ENCODE results near the gene C15orf61.
A peak's percentile ranks its signal among the peaks of the same experiment; 100 is the strongest.

Gene C15orf61

DNA sequence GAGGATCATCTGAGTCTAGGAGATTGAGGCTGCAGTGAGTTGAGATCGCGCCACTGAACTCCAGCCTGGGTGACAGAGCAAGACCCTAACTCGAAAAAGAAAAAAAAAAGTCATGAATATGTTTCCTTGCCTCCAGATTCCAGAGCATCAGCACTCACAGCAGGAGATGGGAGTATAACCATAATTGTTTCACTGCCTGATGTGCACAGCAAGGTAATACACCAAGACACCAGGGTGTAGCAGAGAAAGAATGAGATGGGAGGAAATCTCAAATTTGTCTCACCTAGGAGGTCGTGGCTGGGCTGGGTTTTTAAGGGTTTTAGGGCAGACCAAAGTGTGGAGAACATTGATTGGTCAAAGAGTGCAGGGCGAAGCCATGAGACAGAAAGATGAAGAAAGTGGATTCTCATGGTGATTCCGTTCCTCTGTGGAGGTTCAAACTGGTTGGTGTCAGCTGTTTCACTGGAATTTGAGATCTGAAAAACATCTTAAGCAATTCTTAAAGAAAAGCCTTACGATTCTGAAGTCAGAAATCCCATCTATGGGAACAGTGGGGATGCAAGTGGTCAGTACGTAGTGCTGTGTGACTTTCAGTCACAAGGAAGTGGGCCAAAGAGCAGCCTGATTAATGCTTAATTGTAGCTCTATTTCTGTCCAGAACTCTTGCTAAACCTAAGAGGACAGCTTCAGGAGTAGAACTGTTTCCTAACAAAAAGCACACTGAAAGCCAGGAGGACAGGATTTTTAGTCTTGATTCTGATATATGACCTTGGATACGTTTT, 7.8 kb upstream of the C15orf61 start:
- Histone ChIP-seq H3K4me1 (ENCODE audit: control insufficient read depth in 2 of 2, insufficient read depth in 2 of 2, low read length in 2 of 2) (no peaks in the 10 kb centered on the region), H3K27me3 (ENCODE audit: control insufficient read depth in 2 of 2, insufficient read depth in 2 of 2, low read length in 2 of 2) (no peaks in the 10 kb centered on the region), H3K36me3 (ENCODE audit: control insufficient read depth in 2 of 2, insufficient read depth in 2 of 2, low read length in 2 of 2) (peaks cover 6 to 8% of the 10 kb centered on the region in 2 donors), H3K27ac (ENCODE audit: low read depth in 2 of 2, low read length in 2 of 2) (no peak overlapping the region), H3K4me3 (ENCODE audit: low read length in 2 of 2) (no peak overlapping the region), H3K9ac (ENCODE audit: low read depth in 1 of 2, low read length in 2 of 2) (no peak overlapping the region), H3K9me3 (ENCODE audit: control insufficient read depth in 2 of 2, low read length in 2 of 2) (no peaks in the 10 kb centered on the region)

DNA sequence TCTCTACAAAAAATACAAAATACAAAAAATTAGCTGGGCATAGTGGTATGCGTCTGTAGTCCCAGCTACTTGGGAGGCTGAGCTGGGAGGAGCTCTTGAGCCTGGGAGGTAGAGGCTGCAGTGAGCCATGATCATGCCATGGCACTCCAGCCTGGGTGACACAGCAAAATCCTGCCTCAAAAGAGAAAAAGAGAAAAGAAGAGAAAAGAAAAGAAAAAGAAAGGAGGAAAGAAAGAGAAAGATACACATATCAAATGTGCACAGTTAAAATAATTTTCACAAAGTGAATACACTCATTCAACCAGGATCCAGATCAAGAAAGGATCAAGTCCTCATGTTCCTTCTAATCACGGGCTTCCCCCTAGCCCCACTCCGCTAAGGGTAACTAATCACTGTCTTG, 5.8 kb upstream of the C15orf61 start:
- Histone ChIP-seq H3K9ac (ENCODE audit: low read depth in 1 of 2, low read length in 2 of 2) (no peak overlapping the region), H3K4me1 (ENCODE audit: control insufficient read depth in 2 of 2, insufficient read depth in 2 of 2, low read length in 2 of 2) (no peaks in the 10 kb centered on the region), H3K9me3 (ENCODE audit: control insufficient read depth in 2 of 2, low read length in 2 of 2) (no peaks in the 10 kb centered on the region), H3K27ac (ENCODE audit: low read depth in 2 of 2, low read length in 2 of 2) (no peak overlapping the region), H3K27me3 (ENCODE audit: control insufficient read depth in 2 of 2, insufficient read depth in 2 of 2, low read length in 2 of 2) (no peaks in the 10 kb centered on the region), H3K36me3 (ENCODE audit: control insufficient read depth in 2 of 2, insufficient read depth in 2 of 2, low read length in 2 of 2) (peaks cover 6 to 8% of the 10 kb centered on the region in 2 donors), H3K4me3 (ENCODE audit: low read length in 2 of 2) (no peak overlapping the region)

DNA sequence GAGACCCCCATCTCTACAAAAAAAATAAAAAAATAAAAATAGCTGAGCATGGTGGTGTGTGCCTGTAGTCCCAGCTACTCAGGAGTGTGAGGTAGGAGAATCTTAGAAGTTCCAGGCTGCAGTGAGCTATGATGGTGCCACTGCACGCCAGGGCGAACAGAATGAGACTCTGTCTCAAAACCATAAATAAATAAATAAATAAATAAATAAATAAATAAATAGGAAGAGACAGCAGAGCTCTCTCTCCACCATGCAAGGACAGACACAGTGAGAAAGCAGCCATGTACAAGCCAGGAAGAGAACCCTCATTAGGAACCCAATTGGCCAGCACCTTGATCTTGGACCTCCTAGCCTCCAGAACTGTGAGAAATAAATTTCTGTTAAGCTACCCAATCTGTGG, 5.4 kb upstream of the C15orf61 start:
- no peak overlapping the region for H3K4me3 ChIP-seq (ENCODE audit: low read length in 2 of 2)
- peaks cover 3% of the 10 kb centered on the region in 2 donors for H3K4me1 ChIP-seq (ENCODE audit: control insufficient read depth in 2 of 2, insufficient read depth in 2 of 2, low read length in 2 of 2)
- H3K9me3 ChIP-seq (ENCODE audit: control insufficient read depth in 2 of 2, low read length in 2 of 2), result no peaks in the 10 kb centered on the region
- no peaks in the 10 kb centered on the region for H3K27me3 ChIP-seq (ENCODE audit: control insufficient read depth in 2 of 2, insufficient read depth in 2 of 2, low read length in 2 of 2)
- H3K27ac ChIP-seq (ENCODE audit: low read depth in 2 of 2, low read length in 2 of 2), result no peak overlapping the region
- H3K36me3 ChIP-seq (ENCODE audit: control insufficient read depth in 2 of 2, insufficient read depth in 2 of 2, low read length in 2 of 2), result peaks cover 6 to 8% of the 10 kb centered on the region in 2 donors
- no peak overlapping the region for H3K9ac ChIP-seq (ENCODE audit: low read depth in 1 of 2, low read length in 2 of 2)

DNA sequence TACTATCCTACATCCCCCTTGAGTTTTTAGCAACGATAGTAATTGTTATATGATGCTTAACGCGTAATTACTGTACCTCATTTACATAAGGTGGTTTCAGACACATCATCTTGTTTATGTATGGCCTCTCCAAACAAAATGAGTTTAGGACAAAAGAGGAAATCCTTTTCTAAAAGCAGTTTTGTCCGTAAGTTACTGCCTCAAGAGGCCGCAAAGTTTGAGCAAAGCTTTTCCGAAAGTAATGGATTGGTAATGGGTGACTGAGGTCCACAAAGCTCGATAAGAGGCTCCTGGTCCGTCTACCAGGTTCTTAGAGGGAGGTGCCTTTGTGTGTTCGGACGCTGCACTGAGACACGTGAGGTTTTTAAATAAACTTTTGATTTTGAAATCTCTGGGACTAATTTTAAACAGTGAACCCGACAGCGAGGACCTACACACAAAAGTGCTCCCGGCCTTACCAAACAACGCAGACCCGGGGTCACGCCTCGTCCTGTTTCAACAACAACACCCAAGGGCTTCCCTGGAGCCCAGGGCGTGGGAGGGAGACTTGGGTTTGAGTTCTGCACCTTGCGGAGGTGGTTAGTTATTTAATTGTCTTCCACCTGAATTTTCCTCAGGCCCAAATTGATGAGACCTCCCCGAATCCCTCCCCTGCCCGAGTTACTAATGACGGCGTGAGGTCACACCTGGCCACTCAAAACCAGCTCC, 456 bp upstream of the C15orf61 start:
- Histone ChIP-seq H3K9ac (ENCODE audit: low read depth in 1 of 2, low read length in 2 of 2) (peak overlapping the region; percentile 90 to 98), H3K27me3 (ENCODE audit: control insufficient read depth in 2 of 2, insufficient read depth in 2 of 2, low read length in 2 of 2) (no peaks in the 10 kb centered on the region), H3K9me3 (ENCODE audit: control insufficient read depth in 2 of 2, low read length in 2 of 2) (no peaks in the 10 kb centered on the region), H3K27ac (ENCODE audit: low read depth in 2 of 2, low read length in 2 of 2) (peak overlapping the region; percentile 98), H3K4me1 (ENCODE audit: control insufficient read depth in 2 of 2, insufficient read depth in 2 of 2, low read length in 2 of 2) (peaks cover 12 to 16% of the 10 kb centered on the region in 2 donors), H3K4me3 (ENCODE audit: low read length in 2 of 2) (peak overlapping the region; percentile 89 to 94), H3K36me3 (ENCODE audit: control insufficient read depth in 2 of 2, insufficient read depth in 2 of 2, low read length in 2 of 2) (no peaks in the 10 kb centered on the region)

DNA sequence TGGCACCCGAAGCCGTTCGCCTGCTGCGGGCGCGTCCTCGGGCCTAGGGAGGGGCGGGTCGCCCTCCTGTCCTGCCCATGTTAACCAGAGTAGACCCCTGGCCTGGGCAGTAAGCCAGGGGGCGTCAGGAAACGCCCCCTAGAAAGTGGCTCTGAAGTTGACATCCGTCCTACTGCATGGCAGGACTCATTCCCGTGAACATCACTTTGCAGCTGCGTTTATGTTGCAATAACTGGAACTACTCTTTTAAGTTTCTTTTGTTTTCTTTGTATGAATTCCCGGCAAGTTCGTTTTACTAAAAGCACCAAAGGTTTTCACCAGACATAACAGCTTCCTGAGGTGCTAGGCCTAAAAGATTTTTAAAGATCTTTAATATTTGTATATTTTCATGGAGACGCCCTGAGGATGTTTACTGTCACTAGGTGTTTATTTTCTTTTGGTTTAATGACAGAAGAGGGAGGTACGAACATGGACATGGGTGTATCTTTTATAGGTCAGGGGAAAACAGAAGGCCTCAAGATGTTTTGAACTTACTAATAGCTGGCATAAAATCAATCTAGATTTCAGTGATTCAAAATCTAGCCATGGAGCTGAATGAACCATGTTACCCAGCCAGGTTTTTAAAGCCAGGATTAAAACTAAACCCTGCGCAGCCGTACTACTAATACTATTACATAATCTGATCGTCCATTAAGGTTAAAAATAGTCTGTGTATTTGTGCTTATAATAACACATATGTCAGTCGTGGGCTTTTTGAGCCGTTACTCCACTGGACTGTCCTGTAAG, 1.0 kb downstream of the C15orf61 start:
- H3K9ac ChIP-seq (ENCODE audit: low read depth in 1 of 2, low read length in 2 of 2), result peak overlapping the region; percentile 94 to 98
- peak overlapping the region; percentile 98 for H3K27ac ChIP-seq (ENCODE audit: low read depth in 2 of 2, low read length in 2 of 2)
- no peaks in the 10 kb centered on the region for H3K27me3 ChIP-seq (ENCODE audit: control insufficient read depth in 2 of 2, insufficient read depth in 2 of 2, low read length in 2 of 2)
- H3K4me3 ChIP-seq (ENCODE audit: low read length in 2 of 2), result peak overlapping the region; percentile 89 to 94
- no peaks in the 10 kb centered on the region for H3K9me3 ChIP-seq (ENCODE audit: control insufficient read depth in 2 of 2, low read length in 2 of 2)
- H3K4me1 ChIP-seq (ENCODE audit: control insufficient read depth in 2 of 2, insufficient read depth in 2 of 2, low read length in 2 of 2), result peaks cover 12 to 16% of the 10 kb centered on the region in 2 donors
- no peaks in the 10 kb centered on the region for H3K36me3 ChIP-seq (ENCODE audit: control insufficient read depth in 2 of 2, insufficient read depth in 2 of 2, low read length in 2 of 2)

DNA sequence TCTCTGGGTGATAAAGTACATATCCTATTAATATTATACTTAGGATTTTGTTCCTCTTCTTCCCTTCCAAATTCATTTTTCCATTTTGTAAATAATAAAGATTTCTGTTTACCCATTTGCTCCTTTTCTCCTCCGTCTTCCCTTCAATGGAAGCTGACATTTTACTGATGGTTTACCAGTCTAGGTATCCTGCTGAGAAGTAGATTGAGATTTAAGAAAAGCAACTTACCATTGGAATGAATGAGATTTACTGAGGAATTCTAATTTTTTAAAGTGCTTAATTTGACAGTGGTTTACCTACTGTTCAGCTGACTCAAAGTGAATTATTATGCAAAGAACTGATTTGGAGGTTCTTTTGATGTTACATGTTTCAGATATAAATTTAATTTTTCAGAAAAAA, 2.4 kb downstream of the C15orf61 start:
- H3K4me1 ChIP-seq (ENCODE audit: control insufficient read depth in 2 of 2, insufficient read depth in 2 of 2, low read length in 2 of 2), result peaks cover 12 to 16% of the 10 kb centered on the region in 2 donors
- no peaks in the 10 kb centered on the region for H3K9me3 ChIP-seq (ENCODE audit: control insufficient read depth in 2 of 2, low read length in 2 of 2)
- peak overlapping the region in 1 of 2 donors; percentile 94 for H3K4me3 ChIP-seq (ENCODE audit: low read length in 2 of 2)
- no peak overlapping the region for H3K9ac ChIP-seq (ENCODE audit: low read depth in 1 of 2, low read length in 2 of 2)
- peaks cover 0 to 4% of the 10 kb centered on the region in 2 donors for H3K36me3 ChIP-seq (ENCODE audit: control insufficient read depth in 2 of 2, insufficient read depth in 2 of 2, low read length in 2 of 2)
- H3K27ac ChIP-seq (ENCODE audit: low read depth in 2 of 2, low read length in 2 of 2), result no peak overlapping the region
- no peaks in the 10 kb centered on the region for H3K27me3 ChIP-seq (ENCODE audit: control insufficient read depth in 2 of 2, insufficient read depth in 2 of 2, low read length in 2 of 2)

DNA sequence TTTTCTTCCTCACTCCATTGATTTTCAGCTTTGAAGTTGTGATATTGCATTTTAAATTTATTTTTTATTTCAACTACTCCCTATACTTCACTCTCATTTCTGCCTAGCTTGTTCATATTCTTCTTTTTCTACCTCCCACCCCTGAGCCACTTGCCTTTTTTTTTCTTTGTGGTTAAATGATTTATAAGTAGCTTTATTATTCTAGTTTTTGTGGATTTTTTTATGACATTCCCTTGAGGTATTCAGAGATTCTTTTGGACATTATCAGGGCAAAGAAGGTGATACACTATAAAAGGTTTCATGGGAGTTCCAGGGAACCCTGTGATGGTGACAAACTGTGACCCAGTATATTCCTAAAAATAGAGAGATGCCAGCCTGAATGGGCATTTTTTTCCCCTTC, 3.3 kb downstream of the C15orf61 start:
- H3K27ac ChIP-seq (ENCODE audit: low read depth in 2 of 2, low read length in 2 of 2), result no peak overlapping the region
- H3K9ac ChIP-seq (ENCODE audit: low read depth in 1 of 2, low read length in 2 of 2), result no peak overlapping the region
- no peaks in the 10 kb centered on the region for H3K27me3 ChIP-seq (ENCODE audit: control insufficient read depth in 2 of 2, insufficient read depth in 2 of 2, low read length in 2 of 2)
- H3K36me3 ChIP-seq (ENCODE audit: control insufficient read depth in 2 of 2, insufficient read depth in 2 of 2, low read length in 2 of 2), result peaks cover 0 to 5% of the 10 kb centered on the region in 2 donors
- no peaks in the 10 kb centered on the region for H3K9me3 ChIP-seq (ENCODE audit: control insufficient read depth in 2 of 2, low read length in 2 of 2)
- no peak overlapping the region for H3K4me3 ChIP-seq (ENCODE audit: low read length in 2 of 2)
- H3K4me1 ChIP-seq (ENCODE audit: control insufficient read depth in 2 of 2, insufficient read depth in 2 of 2, low read length in 2 of 2), result peaks cover 12 to 16% of the 10 kb centered on the region in 2 donors

DNA sequence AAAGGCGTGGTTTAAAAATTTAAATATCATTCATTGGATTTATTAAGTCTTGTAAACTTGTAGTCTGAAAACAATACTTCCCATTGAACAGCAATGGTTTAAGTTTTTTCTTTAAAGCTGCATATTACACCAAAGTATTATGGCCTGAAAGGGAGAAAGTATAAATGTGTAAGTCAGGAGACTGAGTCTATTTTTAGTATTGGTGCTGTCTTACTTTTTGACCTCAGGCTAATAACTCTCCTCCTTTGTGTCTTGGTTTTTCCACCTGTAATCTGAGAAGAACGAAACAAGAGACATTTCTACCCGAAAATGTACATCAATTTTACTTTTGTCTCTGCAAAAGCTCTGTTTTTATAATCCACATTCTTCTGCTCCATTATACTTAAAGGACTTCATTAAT, 7.6 kb downstream of the C15orf61 start:
- Histone ChIP-seq H3K27me3 (ENCODE audit: control insufficient read depth in 2 of 2, insufficient read depth in 2 of 2, low read length in 2 of 2) (no peaks in the 10 kb centered on the region), H3K36me3 (ENCODE audit: control insufficient read depth in 2 of 2, insufficient read depth in 2 of 2, low read length in 2 of 2) (peaks cover 0 to 5% of the 10 kb centered on the region in 2 donors), H3K9me3 (ENCODE audit: control insufficient read depth in 2 of 2, low read length in 2 of 2) (no peaks in the 10 kb centered on the region), H3K27ac (ENCODE audit: low read depth in 2 of 2, low read length in 2 of 2) (no peak overlapping the region), H3K4me3 (ENCODE audit: low read length in 2 of 2) (no peak overlapping the region), H3K9ac (ENCODE audit: low read depth in 1 of 2, low read length in 2 of 2) (no peak overlapping the region), H3K4me1 (ENCODE audit: control insufficient read depth in 2 of 2, insufficient read depth in 2 of 2, low read length in 2 of 2) (peaks cover 0 to under 1% of the 10 kb centered on the region in 2 donors)

DNA sequence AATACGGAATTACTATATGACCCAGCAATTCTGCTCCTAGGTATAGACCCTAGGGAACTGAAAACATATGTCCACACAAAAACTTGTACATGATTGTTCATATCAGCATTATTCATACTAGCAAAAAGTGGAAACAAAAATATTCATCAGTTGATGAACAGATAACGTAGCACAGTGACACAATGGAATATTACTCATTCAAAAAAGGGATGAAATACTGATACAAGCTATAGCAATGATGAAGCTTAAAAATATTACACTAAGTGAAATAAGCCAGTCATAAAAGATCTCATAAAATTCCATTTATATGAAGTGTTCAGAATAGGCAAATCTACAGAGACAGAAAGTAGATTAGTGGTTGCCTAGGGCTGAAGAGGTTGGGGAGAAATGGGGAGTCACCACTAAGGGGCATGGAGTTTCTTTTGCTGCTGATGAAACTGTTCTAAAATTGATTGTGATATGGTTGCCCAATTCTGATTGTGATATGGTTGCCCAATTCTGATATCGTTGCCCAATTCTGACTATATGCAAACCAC, 10.5 kb downstream of the C15orf61 start:
- Histone ChIP-seq H3K27me3 (ENCODE audit: control insufficient read depth in 2 of 2, insufficient read depth in 2 of 2, low read length in 2 of 2) (no peaks in the 10 kb centered on the region), H3K9ac (ENCODE audit: low read depth in 1 of 2, low read length in 2 of 2) (no peak overlapping the region), H3K9me3 (ENCODE audit: control insufficient read depth in 2 of 2, low read length in 2 of 2) (no peaks in the 10 kb centered on the region), H3K27ac (ENCODE audit: low read depth in 2 of 2, low read length in 2 of 2) (no peak overlapping the region), H3K36me3 (ENCODE audit: control insufficient read depth in 2 of 2, insufficient read depth in 2 of 2, low read length in 2 of 2) (peaks cover 0 to 5% of the 10 kb centered on the region in 2 donors), H3K4me3 (ENCODE audit: low read length in 2 of 2) (no peak overlapping the region), H3K4me1 (ENCODE audit: control insufficient read depth in 2 of 2, insufficient read depth in 2 of 2, low read length in 2 of 2) (no peaks in the 10 kb centered on the region)

Measured in mucosa of rectum (tissue), 2 donors.